NT2/D1 (cell line): ENCODE results near the gene SLC15A4.

Experiments used
- DNase-seq: peaks from one replicate; pipeline ENCODE4 v3.0.0-alpha.2; 2011; ENCODE audit warnings: low read depth, low spot score
- H3K27me3 ChIP-seq: 2 replicates; pipeline ENCODE4 v1.6.0; 2011; ENCODE audit warnings: mild to moderate bottlenecking; ENCODE audit not compliant: insufficient read length, insufficient read depth
- H3K36me3 ChIP-seq: 2 replicates; pipeline ENCODE4 v1.6.1; 2011; ENCODE audit warnings: mild to moderate bottlenecking, low read length, mixed read lengths; ENCODE audit not compliant: insufficient read depth, insufficient read length
- H3K4me1 ChIP-seq: 2 replicates; pipeline ENCODE4 v1.5.1; 2011; ENCODE audit not compliant: insufficient read depth, insufficient read length
- H3K4me3 ChIP-seq: 2 replicates; pipeline ENCODE4 v1.5.1; 2011; ENCODE audit warnings: low read depth; ENCODE audit not compliant: insufficient read length
- H3K9ac ChIP-seq: 2 replicates; pipeline ENCODE4 v1.6.0; 2011; ENCODE audit warnings: low read depth; ENCODE audit not compliant: insufficient read length
- H3K9me3 ChIP-seq: 2 replicates; pipeline ENCODE4 v1.5.1; 2011; ENCODE audit warnings: mild to moderate bottlenecking, low read length; ENCODE audit not compliant: insufficient read depth
- SUZ12 ChIP-seq: IDR thresholded peaks from 2 replicates; pipeline ENCODE4 v1.6.1; 2011; ENCODE audit not compliant: insufficient read length, insufficient read depth; ENCODE audit errors: extremely low read depth
- YY1 ChIP-seq: IDR thresholded peaks from 2 replicates; pipeline ENCODE4 v1.6.1; 2011; ENCODE audit not compliant: insufficient read length, insufficient read depth
- ZNF274 ChIP-seq: IDR thresholded peaks from 2 replicates; pipeline ENCODE4 v1.6.1; 2011; ENCODE audit warnings: mild to moderate bottlenecking, low read depth, low read length

SLC15A4 gene

GRCh38 chr12:128802756-128803155 is 21.0 kb downstream of the SLC15A4 start:
- Histone ChIP-seq H3K36me3 (peaks cover 89% of the 10 kb centered on the region), H3K9me3 (no peaks in the 10 kb centered on the region), H3K4me3 (no peak overlapping the region), H3K9ac (no peak overlapping the region), H3K4me1 (peaks cover 11% of the 10 kb centered on the region), H3K27me3 (no peaks in the 10 kb centered on the region)
- no peak for TF ChIP-seq YY1
- no peak for TF ChIP-seq SUZ12
- TF ChIP-seq ZNF274 = no peak
- no peak for DNase-seq

DNA sequence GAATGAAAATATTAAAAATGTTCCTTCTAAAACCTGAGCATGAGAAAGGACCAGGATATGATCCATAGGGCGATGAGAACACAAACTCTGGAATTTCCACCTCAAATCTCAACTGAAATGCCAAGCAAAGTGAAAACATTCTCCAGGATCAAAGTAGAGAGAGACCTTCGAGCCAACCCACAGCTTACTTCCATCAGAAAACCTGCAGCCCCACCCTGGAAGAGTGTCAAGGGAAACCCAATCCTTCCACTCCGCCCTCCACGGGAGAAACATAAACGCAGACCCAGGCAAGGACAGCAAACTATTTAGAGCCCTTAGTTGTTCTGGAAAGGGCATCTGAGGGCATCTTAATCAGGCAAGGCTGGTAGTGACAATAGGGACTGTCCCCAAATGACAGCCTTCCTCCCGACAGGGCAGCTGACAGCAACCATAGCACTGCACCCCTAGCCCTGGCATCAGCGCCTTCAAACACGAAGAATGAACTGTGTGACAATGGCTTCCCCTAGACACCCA is 21.8 kb downstream of the SLC15A4 start:
- DNase-seq = no peak
- H3K36me3 ChIP-seq = peaks cover 89% of the 10 kb centered on the region
- TF ChIP-seq ZNF274 (no peak), YY1 (no peak), SUZ12 (no peak)

DNA sequence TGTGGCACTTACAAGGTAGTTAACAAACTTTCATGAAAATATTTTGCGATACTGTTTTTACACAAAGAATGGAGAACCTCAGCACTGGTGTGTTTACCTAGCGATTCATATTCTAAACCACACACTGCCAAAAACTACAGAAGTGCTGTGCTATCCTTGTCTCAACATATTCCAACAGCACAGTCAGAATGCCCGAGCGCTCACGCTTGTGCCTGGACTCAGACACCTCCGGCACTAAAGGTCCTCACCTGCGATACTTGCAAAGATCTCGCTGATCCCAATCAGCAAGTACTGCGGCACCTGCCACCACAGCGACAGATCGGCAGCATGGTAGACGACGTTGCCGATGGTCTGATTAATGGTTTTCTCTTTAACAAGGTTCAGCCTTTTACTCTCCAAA is 23.2 kb downstream of the SLC15A4 start:
- no peak overlapping the region for H3K9ac ChIP-seq
- no peaks in the 10 kb centered on the region for H3K9me3 ChIP-seq
- H3K27me3 ChIP-seq = no peaks in the 10 kb centered on the region
- TF ChIP-seq ZNF274 (no peak), YY1 (no peak), SUZ12 (no peak)
- peaks cover 92% of the 10 kb centered on the region for H3K36me3 ChIP-seq
- H3K4me1 ChIP-seq = peaks cover 19% of the 10 kb centered on the region
- DNase-seq = no peak
- H3K4me3 ChIP-seq = no peak overlapping the region

More for the DNA sequence above, 21.8 kb downstream of the SLC15A4 start:
- no peak overlapping the region for H3K9ac ChIP-seq
- no peak overlapping the region for H3K4me3 ChIP-seq
- H3K4me1 ChIP-seq = peaks cover 13% of the 10 kb centered on the region
- H3K9me3 ChIP-seq = no peaks in the 10 kb centered on the region
- H3K27me3 ChIP-seq = no peaks in the 10 kb centered on the region

GRCh38 chr12:128798571-128799341 is 25.0 kb downstream of the SLC15A4 start:
- Histone ChIP-seq H3K27me3 (no peaks in the 10 kb centered on the region), H3K4me1 (peaks cover 24% of the 10 kb centered on the region), H3K4me3 (no peak overlapping the region), H3K36me3 (peaks cover 94% of the 10 kb centered on the region), H3K9ac (no peak overlapping the region), H3K9me3 (no peaks in the 10 kb centered on the region)
- no peak for DNase-seq
- no peak for TF ChIP-seq SUZ12
- TF ChIP-seq ZNF274 = no peak
- no peak for TF ChIP-seq YY1

GRCh38 chr12:128797119-128798118 is 26.3 kb downstream of the SLC15A4 start:
- Histone ChIP-seq H3K4me3 (no peak overlapping the region), H3K4me1 (peaks cover 24% of the 10 kb centered on the region), H3K9ac (no peak overlapping the region), H3K9me3 (no peaks in the 10 kb centered on the region), H3K27me3 (no peaks in the 10 kb centered on the region), H3K36me3 (peaks cover 97% of the 10 kb centered on the region)
- DNase-seq = peak; percentile 76
- TF ChIP-seq ZNF274 (no peak), SUZ12 (no peak), YY1 (no peak)

DNA sequence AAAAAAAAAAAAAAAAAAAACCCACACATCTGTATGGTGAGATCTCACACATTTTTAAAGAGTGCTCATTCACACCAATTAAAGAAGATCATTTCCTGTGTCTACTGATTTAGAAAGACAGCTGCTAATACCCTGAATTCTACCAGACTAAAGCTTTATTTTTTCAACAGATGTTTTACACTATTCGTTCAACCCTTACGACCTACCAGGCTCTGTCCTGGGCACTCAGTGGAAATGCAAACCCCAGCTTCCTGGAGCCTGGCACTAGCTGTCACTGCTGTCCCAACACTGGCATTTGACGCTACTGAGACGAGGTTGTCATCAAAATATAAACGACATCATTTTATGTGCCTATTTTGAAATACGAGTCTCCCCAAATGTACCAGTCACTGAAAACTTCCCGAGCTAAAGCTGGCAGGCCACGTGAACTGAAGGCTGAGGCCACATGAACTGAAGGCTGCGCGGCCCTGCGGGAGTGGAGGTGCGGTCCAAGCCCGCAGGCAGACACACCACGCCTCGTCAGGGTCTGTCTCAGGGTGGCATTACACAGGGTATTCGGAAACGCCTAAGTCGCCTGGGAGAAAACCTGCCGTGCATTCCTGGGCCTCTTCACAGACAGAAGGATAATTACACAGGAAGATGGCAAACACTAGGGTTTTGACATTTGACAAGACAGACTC is 27.2 kb downstream of the SLC15A4 start:
- no peak overlapping the region for H3K9ac ChIP-seq
- no peaks in the 10 kb centered on the region for H3K27me3 ChIP-seq
- H3K9me3 ChIP-seq = no peaks in the 10 kb centered on the region
- H3K4me1 ChIP-seq = peaks cover 22% of the 10 kb centered on the region
- DNase-seq = no peak
- H3K4me3 ChIP-seq = no peak overlapping the region
- TF ChIP-seq YY1 = no peak
- no peak for TF ChIP-seq ZNF274
- TF ChIP-seq SUZ12 = no peak
- peaks cover 97% of the 10 kb centered on the region for H3K36me3 ChIP-seq
